GM18517 (cell line): Measurements from ENCODE around the gene CAMKMT.

Experiments
- ATAC-seq: cut with Tn5 transposase; IDR thresholded peaks from one replicate; pipeline ENCODE4 v1.9.1; 2021; ENCODE audit warnings: mild to moderate bottlenecking, moderate library complexity; ENCODE audit not compliant: unreplicated experiment

Gene CAMKMT

GRCh38 chr2:44361330-44362206, at the start of gene CAMKMT, which contains the start of gene PREPL:
CAMKMT (plus strand) TSS chr2:44361947.
PREPL (minus strand) TSS chr2:44361494; CDS start chr2:44346342, 15,152 bp downstream.
- peak; percentile 82 for ATAC-seq

GRCh38 chr2:44314362-44314761, 47.4 kb upstream of the CAMKMT start:
- ATAC-seq = no peak

GRCh38 chr2:44315945-44316344, 45.8 kb upstream of the CAMKMT start:
- no peak for ATAC-seq

GRCh38 chr2:44320832-44321231, 40.9 kb upstream of the CAMKMT start:
- ATAC-seq = no peak

GRCh38 chr2:44321360-44321759, 40.4 kb upstream of the CAMKMT start:
- no peak for ATAC-seq

- no peak for ATAC-seq
Observed at GRCh38 chr2:44324971-44325426, 36.7 kb upstream of the CAMKMT start.

GRCh38 chr2:44325897-44326296, 35.9 kb upstream of the CAMKMT start:
- ATAC-seq = no peak

- no peak for ATAC-seq
Observed at GRCh38 chr2:44326548-44327264, 35.0 kb upstream of the CAMKMT start.

- no peak for ATAC-seq
Observed at GRCh38 chr2:44328750-44329149, 33.0 kb upstream of the CAMKMT start.

- ATAC-seq = no peak
Observed at GRCh38 chr2:44329343-44329742, 32.4 kb upstream of the CAMKMT start.

GRCh38 chr2:44330801-44331200, 30.9 kb upstream of the CAMKMT start:
- ATAC-seq = no peak

GRCh38 chr2:44333994-44334393, 27.8 kb upstream of the CAMKMT start:
- ATAC-seq = no peak

GRCh38 chr2:44335806-44336538, 25.8 kb upstream of the CAMKMT start:
- no peak for ATAC-seq

GRCh38 chr2:44342854-44343253, 18.9 kb upstream of the CAMKMT start:
- ATAC-seq = no peak

- ATAC-seq = no peak
Observed at GRCh38 chr2:44347526-44347925, 14.2 kb upstream of the CAMKMT start.

- no peak for ATAC-seq
Observed at GRCh38 chr2:44348400-44348799, 13.3 kb upstream of the CAMKMT start.

- ATAC-seq = no peak
Observed at GRCh38 chr2:44349506-44349905, 12.2 kb upstream of the CAMKMT start.

- no peak for ATAC-seq
Observed at GRCh38 chr2:44351088-44351487, 10.7 kb upstream of the CAMKMT start.

- no peak for ATAC-seq
Observed at GRCh38 chr2:44351676-44352075, 10.1 kb upstream of the CAMKMT start.

GRCh38 chr2:44352510-44352909, 9.2 kb upstream of the CAMKMT start:
- ATAC-seq = no peak

- ATAC-seq = no peak
Observed at GRCh38 chr2:44354761-44355160, 7.0 kb upstream of the CAMKMT start.
